Smooth muscle cell of the brain vasculature (primary cell): Measurements from ENCODE around the gene HMX3.

ENCODE experiments used
- DNase-seq: peaks from one replicate; pipeline ENCODE4 v3.0.0-alpha.2; 2012; ENCODE audit warnings: low read depth, low spot score

The HMX3 gene

GRCh38 chr10:123147635-123148413 lies 12.1 kb downstream of the HMX3 start, which contains the start of gene HMX2:
Gene HMX2 (plus strand): TSS chr10:123148136. CDS start chr10:123148379, 243 bp downstream.
- DNase-seq, result no peak

GRCh38 chr10:123148414-123149161 lies 12.8 kb downstream of the HMX3 start:
- DNase-seq, result no peak

GRCh38 chr10:123149162-123149567 lies 13.4 kb downstream of the HMX3 start:
- no peak for DNase-seq

GRCh38 chr10:123149568-123150270 lies 13.9 kb downstream of the HMX3 start:
- DNase-seq, result no peak

GRCh38 chr10:123150271-123150985 lies 14.7 kb downstream of the HMX3 start:
- DNase-seq, result no peak

- DNase-seq, result no peak
Observed at GRCh38 chr10:123150986-123151736, 15.4 kb downstream of the HMX3 start.

- DNase-seq, result no peak
Observed at GRCh38 chr10:123151737-123152135, 16.0 kb downstream of the HMX3 start.

- no peak for DNase-seq
Observed at GRCh38 chr10:123153486-123154091, 17.8 kb downstream of the HMX3 start.

GRCh38 chr10:123154092-123154710 lies 18.4 kb downstream of the HMX3 start, which contains the start of gene BUB3:
Gene BUB3 (plus strand): TSS chr10:123154402. CDS start chr10:123154918, 516 bp downstream.
- DNase-seq, result peak; percentile 99

GRCh38 chr10:123154711-123155505 lies 19.1 kb downstream of the HMX3 start:
- no peak for DNase-seq

- DNase-seq, result no peak
Observed at GRCh38 chr10:123156078-123156477, 20.3 kb downstream of the HMX3 start.

GRCh38 chr10:123157210-123157609 lies 21.4 kb downstream of the HMX3 start:
- DNase-seq, result no peak

GRCh38 chr10:123158682-123159081 lies 22.9 kb downstream of the HMX3 start:
- DNase-seq, result no peak

GRCh38 chr10:123160311-123160980 lies 24.7 kb downstream of the HMX3 start:
- no peak for DNase-seq

GRCh38 chr10:123164319-123164718 lies 28.5 kb downstream of the HMX3 start:
- DNase-seq, result no peak

GRCh38 chr10:123165445-123166072 lies 29.8 kb downstream of the HMX3 start:
- no peak for DNase-seq

- no peak for DNase-seq
Observed at GRCh38 chr10:123166618-123167017, 30.8 kb downstream of the HMX3 start.

GRCh38 chr10:123170961-123171360 lies 35.2 kb downstream of the HMX3 start:
- no peak for DNase-seq
